HUES6 (cell line): ENCODE data around the gene GRPEL2.

Experiments
- H3K27ac ChIP-seq: 2 replicates; pipeline ENCODE4 v1.7.0; 2013; ENCODE audit warnings: low read depth, mild to moderate bottlenecking, low read length, inconsistent platforms
- H3K27me3 ChIP-seq: 2 replicates; pipeline ENCODE4 v1.6.1; 2013; ENCODE audit warnings: low read length; ENCODE audit not compliant: control insufficient read depth, insufficient read depth
- H3K36me3 ChIP-seq: 2 replicates; pipeline ENCODE4 v1.6.1; 2013; ENCODE audit warnings: low read length; ENCODE audit not compliant: control insufficient read depth, insufficient read depth
- H3K4me1 ChIP-seq: 2 replicates; pipeline ENCODE4 v1.6.1; 2013; ENCODE audit warnings: low read length; ENCODE audit not compliant: control insufficient read depth, insufficient read depth
- H3K4me3 ChIP-seq: 2 replicates; pipeline ENCODE4 v1.5.1; 2013; ENCODE audit warnings: low read depth, low read length
- H3K9ac ChIP-seq: one replicate; pipeline ENCODE4 v1.6.1; 2013; ENCODE audit warnings: mild to moderate bottlenecking, low read length
- H3K9me3 ChIP-seq: 2 replicates; pipeline ENCODE4 v1.6.1; 2013; ENCODE audit warnings: low read depth, low read length; ENCODE audit not compliant: control insufficient read depth, insufficient read depth

The GRPEL2 gene

DNA sequence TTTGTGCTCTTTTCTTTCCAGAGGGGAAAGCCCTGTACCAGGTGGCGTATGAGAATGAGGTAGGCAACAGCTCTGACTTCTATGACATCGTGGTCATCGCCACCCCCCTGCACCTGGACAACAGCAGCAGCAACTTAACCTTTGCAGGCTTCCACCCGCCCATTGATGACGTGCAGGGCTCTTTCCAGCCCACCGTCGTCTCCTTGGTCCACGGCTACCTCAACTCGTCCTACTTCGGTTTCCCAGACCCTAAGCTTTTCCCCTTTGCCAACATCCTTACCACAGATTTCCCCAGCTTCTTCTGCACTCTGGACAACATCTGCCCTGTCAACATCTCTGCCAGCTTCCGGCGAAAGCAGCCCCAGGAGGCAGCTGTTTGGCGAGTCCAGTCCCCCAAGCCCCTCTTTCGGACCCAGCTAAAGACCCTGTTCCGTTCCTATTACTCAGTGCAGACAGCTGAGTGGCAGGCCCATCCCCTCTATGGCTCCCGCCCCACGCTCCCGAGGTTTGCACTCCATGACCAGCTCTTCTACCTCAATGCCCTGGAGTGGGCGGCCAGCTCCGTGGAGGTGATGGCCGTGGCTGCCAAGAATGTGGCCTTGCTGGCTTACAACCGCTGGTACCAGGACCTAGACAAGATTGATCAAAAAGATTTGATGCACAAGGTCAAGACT lies 22.8 kb downstream of the GRPEL2 start:
- Histone ChIP-seq H3K27me3 (no peaks in the 10 kb centered on the region), H3K4me1 (peaks cover 9% of the 10 kb centered on the region), H3K9me3 (no peaks in the 10 kb centered on the region), H3K36me3 (peaks cover 2% of the 10 kb centered on the region; the same call in 1 of the 2 replicates), H3K27ac (no peak overlapping the region), H3K4me3 (no peak overlapping the region), H3K9ac (no peak overlapping the region)

DNA sequence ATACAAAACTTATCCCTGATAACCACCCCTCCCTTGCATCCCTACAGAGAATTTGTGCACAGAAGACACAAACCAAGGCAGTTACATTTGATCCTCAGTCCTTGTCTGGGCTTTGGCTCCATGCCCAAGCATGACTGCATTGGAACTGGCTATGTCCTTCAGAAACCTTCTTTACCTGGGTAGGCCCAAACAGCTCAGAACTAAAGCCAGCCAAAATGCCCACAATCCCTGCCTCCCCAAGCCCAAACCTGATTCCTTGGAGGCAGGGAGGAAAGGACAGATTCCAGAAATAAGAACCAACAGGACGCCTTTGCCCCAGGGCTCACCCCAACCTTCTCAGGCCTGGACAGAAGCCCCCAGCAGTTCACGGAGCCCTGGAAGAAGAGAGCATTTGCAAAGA lies 25.6 kb downstream of the GRPEL2 start:
- Histone ChIP-seq H3K36me3 (peaks cover 2% of the 10 kb centered on the region; the same call in 1 of the 2 replicates), H3K4me3 (no peak overlapping the region), H3K4me1 (peaks cover 9% of the 10 kb centered on the region), H3K27ac (no peak overlapping the region), H3K9ac (no peak overlapping the region), H3K9me3 (no peaks in the 10 kb centered on the region), H3K27me3 (no peaks in the 10 kb centered on the region)

DNA sequence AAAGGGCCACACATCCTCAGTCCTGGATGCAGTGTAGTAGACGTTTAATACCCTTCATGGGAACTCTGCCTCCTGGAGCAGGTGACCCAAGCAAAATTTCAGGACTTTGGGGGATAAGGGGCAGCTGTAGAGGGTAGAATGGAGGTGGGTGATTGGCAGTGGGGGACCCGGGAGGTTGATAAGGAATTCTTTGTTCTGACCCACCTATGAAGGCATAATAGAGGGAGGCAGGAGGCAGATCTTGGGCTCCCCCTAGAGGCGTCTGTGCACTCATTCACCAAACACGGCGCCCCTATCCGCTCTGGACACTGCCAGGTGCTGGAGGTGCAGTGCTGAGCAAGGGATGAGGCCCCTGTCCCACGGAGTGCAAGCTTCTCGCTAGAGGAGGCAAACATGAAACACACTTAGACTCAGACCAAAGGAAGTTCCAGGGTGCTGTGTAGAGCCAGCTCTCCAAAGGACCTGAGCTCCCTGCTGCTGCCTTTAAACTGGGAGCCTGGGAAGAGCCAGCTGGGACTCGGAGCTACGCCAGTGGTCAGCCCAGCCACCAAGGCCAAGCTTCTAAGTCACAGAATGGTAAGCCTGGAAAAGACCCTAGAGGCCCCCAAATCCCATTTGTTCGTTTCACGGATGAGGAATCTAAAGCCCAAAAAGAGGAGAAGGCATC lies 26.1 kb downstream of the GRPEL2 start:
- H3K4me3 ChIP-seq = no peak overlapping the region
- H3K27ac ChIP-seq = no peak overlapping the region
- no peaks in the 10 kb centered on the region for H3K9me3 ChIP-seq
- H3K9ac ChIP-seq = no peak overlapping the region
- peaks cover 9% of the 10 kb centered on the region for H3K4me1 ChIP-seq
- peaks cover 2% of the 10 kb centered on the region; the same call in 1 of the 2 replicates for H3K36me3 ChIP-seq
- no peaks in the 10 kb centered on the region for H3K27me3 ChIP-seq

DNA sequence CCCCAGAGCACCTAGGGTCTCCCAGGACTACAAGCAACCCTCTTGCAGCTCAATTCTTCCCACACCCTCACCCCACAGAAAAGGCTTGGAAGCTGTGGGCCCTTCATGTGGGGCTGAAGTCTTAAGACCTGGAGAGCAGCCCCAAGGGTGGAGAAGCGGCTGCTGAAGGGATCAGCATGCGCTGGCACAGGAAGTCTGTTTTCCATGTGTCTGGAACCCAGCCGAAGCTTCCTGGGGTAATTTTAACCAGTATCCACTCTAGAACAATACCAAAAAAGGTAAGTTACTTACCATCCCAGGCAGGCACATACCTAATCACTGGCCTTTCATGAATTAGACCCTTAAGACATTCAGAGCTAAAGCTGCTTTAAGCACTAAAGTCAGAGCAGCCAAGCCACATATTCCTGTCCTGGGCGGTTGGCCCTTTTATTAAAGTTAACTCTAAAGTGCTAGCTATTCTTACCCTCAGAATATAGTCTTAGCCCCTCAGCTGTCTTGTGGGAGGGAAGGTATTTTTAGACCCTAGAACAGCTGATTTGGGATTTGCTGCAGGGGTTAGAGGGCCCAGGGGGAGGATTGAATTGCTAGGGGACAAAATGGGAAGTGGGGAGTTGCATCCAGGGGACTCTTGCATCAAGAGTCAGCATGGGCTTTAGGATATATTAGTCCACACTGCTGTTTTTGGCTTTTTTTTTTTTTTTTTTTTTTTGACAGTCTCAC lies 26.9 kb downstream of the GRPEL2 start:
- H3K27me3 ChIP-seq = no peaks in the 10 kb centered on the region

DNA sequence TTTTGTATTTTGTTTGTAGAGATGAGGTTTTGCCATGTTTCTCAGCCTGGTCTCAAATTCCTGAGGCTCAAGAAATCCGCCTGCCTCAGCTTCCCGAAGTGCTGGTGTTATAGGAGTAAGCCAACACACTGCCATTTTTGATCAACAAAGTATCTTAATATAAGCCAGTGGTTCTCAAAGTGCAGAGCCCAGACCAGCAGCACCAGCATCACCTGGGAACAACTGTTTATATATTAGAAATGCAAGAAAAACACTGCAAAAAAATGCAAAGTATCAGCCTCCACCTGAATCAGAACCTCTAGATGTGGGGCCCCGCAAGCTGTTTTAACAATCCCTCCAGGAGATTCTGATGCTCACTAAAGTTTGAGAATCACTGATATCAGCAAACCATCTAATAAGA lies 27.6 kb downstream of the GRPEL2 start:
- H3K4me3 ChIP-seq = no peak overlapping the region
- H3K9me3 ChIP-seq = no peaks in the 10 kb centered on the region
- H3K4me1 ChIP-seq = peaks cover 3% of the 10 kb centered on the region; the same call in 1 of the 2 replicates
- no peak overlapping the region for H3K9ac ChIP-seq
- no peaks in the 10 kb centered on the region for H3K27me3 ChIP-seq
- H3K36me3 ChIP-seq = peaks cover 2% of the 10 kb centered on the region; the same call in 1 of the 2 replicates
- H3K27ac ChIP-seq = no peak overlapping the region

More for the DNA sequence above, 26.9 kb downstream of the GRPEL2 start:
- no peaks in the 10 kb centered on the region for H3K9me3 ChIP-seq
- H3K27ac ChIP-seq = no peak overlapping the region
- no peak overlapping the region for H3K9ac ChIP-seq
- H3K36me3 ChIP-seq = peaks cover 2% of the 10 kb centered on the region; the same call in 1 of the 2 replicates
- no peak overlapping the region for H3K4me3 ChIP-seq
- peaks cover 8% of the 10 kb centered on the region for H3K4me1 ChIP-seq

DNA sequence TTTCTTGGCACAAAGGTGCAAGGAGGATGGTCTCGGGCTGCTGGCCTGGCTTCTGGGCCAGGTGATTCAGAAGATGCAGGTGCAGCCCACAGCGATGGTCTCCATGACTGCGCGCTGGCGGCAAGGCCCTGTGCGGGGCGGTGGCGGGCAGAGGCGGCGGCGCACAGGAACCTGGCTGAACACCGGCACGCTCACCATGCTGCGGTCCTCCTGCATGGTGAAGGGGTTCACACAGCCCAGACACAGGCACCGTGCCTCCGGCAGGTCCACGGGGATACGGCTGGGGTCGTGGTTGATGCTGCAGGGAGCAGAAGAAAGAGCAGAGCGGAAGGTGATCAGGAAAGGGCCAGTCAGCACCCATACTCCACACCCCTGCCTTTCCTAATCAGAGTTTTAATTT lies 29.0 kb downstream of the GRPEL2 start:
- Histone ChIP-seq H3K9ac (no peak overlapping the region), H3K4me3 (no peak overlapping the region), H3K27me3 (no peaks in the 10 kb centered on the region), H3K27ac (no peak overlapping the region), H3K36me3 (no peaks in the 10 kb centered on the region), H3K4me1 (0 out of 2 replicates have a peak, but pooled peaks cover 3% of the 10 kb centered on the region), H3K9me3 (no peaks in the 10 kb centered on the region)

DNA sequence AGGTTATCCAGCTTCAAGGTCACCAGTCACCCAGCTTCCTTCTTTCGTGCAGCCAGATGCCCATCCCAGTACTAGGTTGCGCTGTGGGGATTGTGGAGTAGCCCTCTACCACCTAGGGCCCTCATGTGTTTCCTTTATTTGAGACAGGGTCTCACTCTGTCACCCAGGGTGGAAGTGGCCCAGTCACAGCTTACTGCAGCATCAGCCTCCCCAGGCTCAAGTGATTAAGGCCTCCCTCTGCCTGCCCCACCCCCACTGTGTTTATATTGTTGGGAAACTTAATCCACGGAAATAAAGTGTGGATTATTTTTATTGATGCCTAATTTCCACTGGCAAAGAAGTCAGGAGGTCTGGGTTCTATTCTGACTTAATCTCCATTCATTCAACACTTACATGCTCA lies 29.5 kb downstream of the GRPEL2 start:
- no peaks in the 10 kb centered on the region for H3K27me3 ChIP-seq
- H3K4me3 ChIP-seq = no peak overlapping the region
- H3K9ac ChIP-seq = no peak overlapping the region
- H3K36me3 ChIP-seq = no peaks in the 10 kb centered on the region
- 0 out of 2 replicates have a peak, but pooled peaks cover 3% of the 10 kb centered on the region for H3K4me1 ChIP-seq
- no peaks in the 10 kb centered on the region for H3K9me3 ChIP-seq
- no peak overlapping the region for H3K27ac ChIP-seq

DNA sequence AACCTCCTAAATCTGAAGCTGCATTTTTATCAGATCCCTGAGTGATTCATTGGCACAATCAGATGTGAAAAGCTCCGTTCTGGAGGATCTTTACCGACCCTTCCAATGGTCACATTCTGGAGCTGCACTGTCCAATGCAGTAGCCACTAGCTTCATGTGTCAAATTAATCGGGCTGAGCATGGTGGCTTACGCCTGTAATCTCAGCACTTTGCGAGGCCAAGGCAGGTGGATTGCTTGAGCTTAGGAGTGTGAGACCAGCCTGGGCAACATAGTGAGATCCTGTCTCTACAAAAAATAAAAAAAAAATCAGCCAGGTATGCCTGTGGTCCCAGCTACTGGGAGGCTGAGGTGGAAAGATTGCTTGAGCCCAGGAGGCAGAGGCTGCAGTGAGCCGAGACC lies 30.1 kb downstream of the GRPEL2 start:
- no peak overlapping the region for H3K4me3 ChIP-seq
- H3K4me1 ChIP-seq = peaks cover 4% of the 10 kb centered on the region; the same call in 1 of the 2 replicates
- no peak overlapping the region for H3K27ac ChIP-seq
- H3K27me3 ChIP-seq = no peaks in the 10 kb centered on the region
- H3K9me3 ChIP-seq = no peaks in the 10 kb centered on the region
- no peaks in the 10 kb centered on the region for H3K36me3 ChIP-seq
- H3K9ac ChIP-seq = no peak overlapping the region

DNA sequence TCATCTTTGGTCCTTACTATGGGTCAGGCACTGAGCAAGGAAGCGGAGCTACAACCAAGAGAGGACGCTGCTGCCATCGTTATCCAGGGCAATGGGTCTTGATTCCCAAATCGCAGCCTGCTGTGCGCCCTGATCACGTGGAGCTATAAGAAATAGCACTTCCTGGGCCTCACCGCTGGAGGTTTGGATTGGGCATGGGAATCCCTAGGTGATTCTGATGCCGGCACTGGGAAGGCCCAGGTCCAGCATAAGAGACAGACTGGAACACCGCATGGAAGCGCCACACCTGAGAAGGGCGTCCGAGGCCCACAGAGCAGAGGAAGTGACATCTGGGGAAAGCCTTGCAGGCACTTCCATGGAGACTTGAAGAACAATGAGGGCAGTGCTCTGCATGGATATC lies 30.8 kb downstream of the GRPEL2 start:
- H3K27ac ChIP-seq = no peak overlapping the region
- no peaks in the 10 kb centered on the region for H3K36me3 ChIP-seq
- no peaks in the 10 kb centered on the region for H3K9me3 ChIP-seq
- no peak overlapping the region for H3K4me3 ChIP-seq
- H3K4me1 ChIP-seq = peaks cover 8% of the 10 kb centered on the region; the same call in 1 of the 2 replicates
- H3K9ac ChIP-seq = no peak overlapping the region
- no peaks in the 10 kb centered on the region for H3K27me3 ChIP-seq

DNA sequence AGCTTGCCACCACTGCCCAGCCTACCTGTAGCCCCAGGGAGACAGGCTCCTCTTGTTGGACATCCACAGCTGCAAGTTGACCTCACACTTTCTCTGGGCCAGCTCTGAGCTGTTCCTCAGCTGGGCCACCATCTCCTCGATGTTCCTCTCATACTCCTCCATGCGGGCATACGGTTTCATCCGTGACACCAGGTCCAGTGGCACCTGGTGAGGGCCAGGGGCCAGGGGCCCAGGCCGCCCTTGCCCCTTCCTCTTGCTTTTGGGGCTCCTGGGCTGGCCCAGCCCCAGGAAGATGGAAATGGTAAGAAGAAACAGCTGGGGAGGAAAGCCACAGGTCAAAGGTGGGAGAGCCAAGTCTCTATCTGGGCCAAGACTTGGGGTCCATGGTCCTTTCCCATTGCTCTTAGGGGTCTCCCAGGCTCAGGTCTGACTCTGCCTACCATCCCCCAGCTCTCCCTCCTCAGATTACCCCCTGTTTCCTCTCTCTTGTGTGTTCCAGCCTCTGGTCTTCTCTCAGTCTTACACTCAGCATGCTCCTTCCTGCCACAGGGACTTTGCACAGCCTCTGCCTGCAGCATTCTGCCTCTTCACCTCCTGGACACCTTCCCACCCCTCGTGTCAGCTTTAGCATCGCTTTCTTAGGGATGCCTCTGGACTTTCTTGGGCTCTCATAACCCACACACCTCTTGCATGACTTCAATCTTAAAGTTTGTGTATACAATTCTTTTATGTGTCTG lies 31.6 kb downstream of the GRPEL2 start:
- Histone ChIP-seq H3K9ac (no peak overlapping the region), H3K36me3 (no peaks in the 10 kb centered on the region), H3K9me3 (no peaks in the 10 kb centered on the region), H3K4me3 (no peak overlapping the region), H3K4me1 (peaks cover 8% of the 10 kb centered on the region; the same call in 1 of the 2 replicates), H3K27ac (no peak overlapping the region), H3K27me3 (no peaks in the 10 kb centered on the region)
